Astrocyte of the spinal cord (primary cell): ENCODE measurements around the gene HTT.
A peak's percentile ranks its signal among the peaks of the same experiment; 100 is the strongest.
"Not testable (repeated sequence)": the region's sequence is repeated elsewhere in the genome, so short reads cannot be mapped to it uniquely, and the experiment has no call there.

ENCODE experiments used
- DNase-seq: peaks from one replicate; pipeline ENCODE4 v3.0.0; 2011; ENCODE audit warnings: low read depth, low spot score
- H3K4me3 ChIP-seq: 2 replicates; pipeline ENCODE4 v1.5.1; 2011; ENCODE audit warnings: low read depth, mild to moderate bottlenecking, low read length, moderate library complexity
- in situ Hi-C: cut with HindIII; loops from 2 replicates; pipeline ENCODE4 v1.10.0; 2017; ENCODE audit warnings: low sequenced_read_pairs
- TF ChIP-seq, protein P1 (sequence below): IDR thresholded peaks from 2 replicates; pipeline ENCODE4 v1.5.1; 2012; ENCODE audit warnings: low read depth, mild to moderate bottlenecking, low read length, inconsistent platforms

The HTT gene

DNA sequence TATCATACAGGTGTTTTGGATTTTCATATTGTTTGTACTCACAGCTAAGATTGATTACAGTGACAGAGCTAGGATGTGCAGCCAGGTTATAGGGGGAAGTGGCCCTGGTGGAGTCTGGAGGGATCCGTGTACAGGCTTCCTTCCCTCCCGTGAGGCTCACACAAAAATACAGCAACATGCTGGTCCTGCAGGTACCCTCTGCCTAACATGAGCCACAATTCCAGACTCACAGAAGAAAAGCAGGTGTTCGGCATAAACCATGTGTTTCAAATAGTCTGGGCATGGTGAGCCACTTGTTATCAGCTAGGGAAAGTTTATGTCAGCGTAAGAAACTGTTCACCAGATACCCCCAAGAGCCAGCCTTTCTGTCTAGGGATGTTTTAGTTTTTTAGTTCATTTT is 82.9 kb downstream of the HTT start:
- H3K4me3 ChIP-seq, result no peak overlapping the region
- in situ Hi-C loops, result no loop called here
- TF ChIP-seq, protein P1, sequence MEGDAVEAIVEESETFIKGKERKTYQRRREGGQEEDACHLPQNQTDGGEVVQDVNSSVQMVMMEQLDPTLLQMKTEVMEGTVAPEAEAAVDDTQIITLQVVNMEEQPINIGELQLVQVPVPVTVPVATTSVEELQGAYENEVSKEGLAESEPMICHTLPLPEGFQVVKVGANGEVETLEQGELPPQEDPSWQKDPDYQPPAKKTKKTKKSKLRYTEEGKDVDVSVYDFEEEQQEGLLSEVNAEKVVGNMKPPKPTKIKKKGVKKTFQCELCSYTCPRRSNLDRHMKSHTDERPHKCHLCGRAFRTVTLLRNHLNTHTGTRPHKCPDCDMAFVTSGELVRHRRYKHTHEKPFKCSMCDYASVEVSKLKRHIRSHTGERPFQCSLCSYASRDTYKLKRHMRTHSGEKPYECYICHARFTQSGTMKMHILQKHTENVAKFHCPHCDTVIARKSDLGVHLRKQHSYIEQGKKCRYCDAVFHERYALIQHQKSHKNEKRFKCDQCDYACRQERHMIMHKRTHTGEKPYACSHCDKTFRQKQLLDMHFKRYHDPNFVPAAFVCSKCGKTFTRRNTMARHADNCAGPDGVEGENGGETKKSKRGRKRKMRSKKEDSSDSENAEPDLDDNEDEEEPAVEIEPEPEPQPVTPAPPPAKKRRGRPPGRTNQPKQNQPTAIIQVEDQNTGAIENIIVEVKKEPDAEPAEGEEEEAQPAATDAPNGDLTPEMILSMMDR, result no peak
- no peak for DNase-seq

DNA sequence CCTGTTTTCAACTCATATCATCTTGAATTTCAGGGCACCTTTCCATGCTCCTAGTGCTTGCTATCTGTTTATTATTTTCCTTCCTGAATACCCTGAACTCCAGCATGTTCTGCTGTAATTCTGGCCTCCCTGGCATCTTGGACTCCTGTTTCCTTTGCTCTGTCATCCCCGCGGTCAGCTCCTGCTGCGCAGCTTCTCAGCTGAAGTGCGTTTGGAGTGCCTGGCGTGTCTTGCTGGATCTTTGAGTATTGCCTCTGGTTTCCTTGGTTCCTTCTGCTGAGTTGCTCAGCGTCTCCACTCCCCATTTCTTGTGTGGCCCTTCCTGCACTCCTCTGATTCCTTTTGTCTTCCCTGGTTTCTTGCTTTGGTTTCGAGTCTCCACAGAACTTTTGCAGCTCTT is 84.4 kb downstream of the HTT start:
- TF ChIP-seq, protein P1, result no peak
- no peak for DNase-seq
- H3K4me3 ChIP-seq, result no peak overlapping the region
- in situ Hi-C loops, result no loop called here

DNA sequence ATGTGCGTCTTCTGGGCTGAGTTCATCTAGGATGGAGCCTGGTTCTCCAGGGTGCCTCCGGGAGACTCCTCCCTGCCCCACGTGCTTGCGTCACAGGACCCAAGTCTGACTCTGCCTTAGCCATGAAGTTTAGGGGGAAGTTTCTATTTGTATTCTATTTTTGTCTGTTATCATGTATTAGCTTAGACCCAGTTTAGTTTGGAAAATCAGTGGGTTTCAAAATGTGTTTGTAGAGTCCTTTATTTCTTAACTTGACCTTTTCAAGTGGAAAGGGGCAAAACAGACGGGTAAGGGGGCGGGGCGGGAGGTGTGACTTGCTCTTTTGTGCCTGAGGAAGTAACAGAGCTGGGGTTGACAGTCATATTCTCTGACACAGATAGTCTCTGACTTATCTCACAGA is 86.0 kb downstream of the HTT start:
- in situ Hi-C loops, result no loop called here
- H3K4me3 ChIP-seq, result no peak overlapping the region
- TF ChIP-seq, protein P1, result no peak
- no peak for DNase-seq

DNA sequence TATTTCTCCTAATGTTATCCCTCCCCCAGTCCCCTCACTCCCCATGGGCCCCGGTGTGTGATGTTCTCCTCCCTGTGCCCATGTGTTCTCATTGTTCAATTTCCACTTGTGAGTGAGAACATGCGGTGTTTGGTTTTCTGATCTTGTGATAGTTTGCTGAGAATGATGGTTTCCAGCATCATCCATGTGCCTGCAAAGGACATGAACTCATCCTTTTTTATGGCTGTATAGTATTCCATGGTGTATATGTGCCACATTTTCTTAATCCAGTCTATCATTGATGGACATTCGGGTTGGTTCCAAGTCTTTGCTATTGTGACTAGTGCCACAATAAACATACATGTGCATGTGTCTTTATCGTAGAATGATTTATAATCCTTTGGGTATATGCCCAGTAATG is 86.6 kb downstream of the HTT start:
- H3K4me3 ChIP-seq, DNase-seq, in situ Hi-C loops: not testable (repeated sequence)

DNA sequence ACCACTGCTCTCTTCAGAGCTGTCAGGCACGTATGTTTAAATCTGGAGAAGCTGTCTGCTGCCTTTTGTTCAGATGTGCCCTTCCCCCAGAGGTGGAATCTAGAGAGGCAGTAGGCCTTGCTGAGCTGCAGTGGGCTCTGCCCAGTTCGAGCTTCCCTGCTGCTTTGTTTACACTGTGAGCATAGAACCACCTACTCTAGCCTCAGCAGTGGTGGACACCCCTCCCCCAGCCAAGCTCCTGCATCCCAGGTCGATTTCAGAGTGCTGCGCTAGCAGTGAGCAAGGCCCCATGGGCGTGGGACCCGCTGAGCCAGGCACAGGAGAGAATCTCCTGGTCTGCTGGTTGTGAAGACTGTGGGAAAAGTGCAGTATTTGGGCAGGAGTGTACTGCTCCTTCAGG is 92.0 kb downstream of the HTT start:
- H3K4me3 ChIP-seq, DNase-seq, in situ Hi-C loops: not testable (repeated sequence)

DNA sequence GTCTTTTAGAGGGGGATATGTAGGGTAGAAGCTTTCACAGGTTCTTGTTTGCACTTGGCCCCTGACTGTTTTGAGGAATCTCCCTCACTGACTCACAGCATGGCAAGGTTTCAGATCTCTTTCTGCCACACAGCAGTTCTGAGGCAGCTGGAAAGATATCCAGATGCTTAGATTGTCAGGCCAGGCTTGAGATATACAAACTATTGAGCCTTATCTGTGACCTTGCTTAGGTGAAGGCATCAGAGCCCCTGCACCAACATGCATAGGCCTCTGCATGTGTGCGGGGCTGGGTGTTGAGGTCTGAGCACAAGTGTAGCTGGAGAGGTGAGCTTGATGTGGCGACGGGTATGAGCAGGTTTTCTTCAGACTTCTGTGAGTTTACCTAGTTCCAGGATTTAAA is 93.5 kb downstream of the HTT start:
- TF ChIP-seq, protein P1, result no peak
- H3K4me3 ChIP-seq, result no peak overlapping the region
- peak; percentile 54 for DNase-seq
- in situ Hi-C loops, result no loop called here

DNA sequence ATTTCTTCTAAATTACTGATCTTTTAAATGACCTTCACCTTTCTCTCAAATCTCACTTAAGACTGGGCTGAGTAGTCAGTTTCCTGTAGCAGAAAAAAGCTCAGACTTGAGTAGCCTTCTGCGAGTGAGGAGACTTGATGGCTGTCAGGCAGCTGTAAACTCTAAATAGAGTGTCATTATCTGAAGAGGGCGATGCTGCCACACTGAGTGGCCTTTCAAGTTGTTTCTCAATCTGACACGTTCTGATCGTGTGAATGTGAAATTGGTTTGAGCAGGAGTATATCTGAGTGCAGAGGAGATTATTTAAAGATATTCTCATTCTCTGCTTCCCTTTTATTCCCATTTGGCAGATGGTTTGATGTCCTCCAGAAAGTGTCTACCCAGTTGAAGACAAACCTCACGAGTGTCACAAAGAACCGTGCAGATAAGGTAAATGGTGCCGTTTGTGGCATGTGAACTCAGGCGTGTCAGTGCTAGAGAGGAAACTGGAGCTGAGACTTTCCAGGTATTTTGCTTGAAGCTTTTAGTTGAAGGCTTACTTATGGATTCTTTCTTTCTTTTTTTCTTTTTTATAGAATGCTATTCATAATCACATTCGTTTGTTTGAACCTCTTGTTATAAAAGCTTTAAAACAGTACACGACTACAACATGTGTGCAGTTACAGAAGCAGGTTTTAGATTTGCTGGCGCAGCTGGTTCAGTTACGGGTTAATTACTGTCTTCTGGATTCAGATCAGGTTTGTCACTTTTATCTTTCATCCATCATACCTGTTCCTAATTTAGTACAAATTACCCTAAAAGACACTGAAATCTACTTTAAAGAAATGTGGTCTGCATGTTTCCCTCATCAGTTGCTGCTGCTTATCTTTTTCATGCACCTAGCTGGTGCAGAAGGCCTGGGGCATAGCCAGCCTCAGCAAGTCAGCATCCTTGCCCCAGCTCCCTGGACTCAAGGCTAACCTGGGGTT is 100.2 kb downstream of the HTT start:
- in situ Hi-C loops, result no loop called here
- TF ChIP-seq, protein P1, result no peak
- H3K4me3 ChIP-seq, result no peak overlapping the region
- DNase-seq, result no peak
